ENCODE data around the gene DUSP28.

GRCh38 chr2:240524963-240525718, 35.0 kb upstream of the DUSP28 start:
- no peak for TF ChIP-seq MAX (IDR thresholded peaks at IDR 0.05)
- TF ChIP-seq REST (IDR thresholded peaks at IDR 0.05; ENCODE audit: low read depth): no peak
- no peak for TF ChIP-seq NFIC (IDR thresholded peaks at IDR 0.05)
- no peak for TF ChIP-seq RAD21 (IDR thresholded peaks at IDR 0.05; ENCODE audit: low read depth)
- no peak for TF ChIP-seq USF1 (IDR thresholded peaks at IDR 0.05)
- TF ChIP-seq TAF1 (IDR thresholded peaks at IDR 0.05; ENCODE audit: low read depth): no peak
- no peak for TF ChIP-seq EP300 (IDR thresholded peaks at IDR 0.05; ENCODE audit: borderline replicate concordance)
- TF ChIP-seq CEBPB (IDR thresholded peaks at IDR 0.05): no peak
